ENCODE data around the gene DHX35.
A peak's percentile ranks its signal among the peaks of the same experiment; 100 is the strongest.

DNA sequence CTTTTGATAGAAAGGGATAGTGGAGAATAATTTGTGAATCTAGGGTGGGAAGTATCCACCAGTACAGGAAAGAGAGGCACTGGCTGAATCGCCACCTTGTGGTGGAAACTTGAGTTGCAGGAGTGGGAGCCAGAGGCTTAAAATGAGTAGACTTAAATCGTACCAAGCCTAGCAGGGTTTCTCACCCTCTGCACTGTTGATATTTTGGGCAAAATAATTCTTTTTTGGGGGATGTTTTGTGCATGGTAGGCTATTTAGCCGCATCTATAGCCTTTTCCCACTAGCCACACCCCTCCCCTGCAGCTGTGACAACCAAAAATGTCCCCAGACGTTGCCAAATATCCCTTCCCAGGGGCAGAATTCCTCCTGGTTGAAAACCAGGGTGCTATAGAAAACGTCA lies 119.1 kb downstream of the DHX35 start:
- TF ChIP-seq KDM2A (CRISPR knock-in tag; IDR thresholded peaks at IDR 0.05; ENCODE audit: borderline replicate concordance, low read depth) (peak; percentile 43; the same call in 1 of the 2 replicates), ZNF543 (CRISPR knock-in tag; IDR thresholded peaks at IDR 0.05) (no peak), CBX5 (CRISPR knock-in tag; IDR thresholded peaks at IDR 0.05; ENCODE audit: borderline replicate concordance) (no peak), HDAC2 (CRISPR knock-in tag; IDR thresholded peaks at IDR 0.05) (no peak), POLR2A (IDR thresholded peaks at IDR 0.05; ENCODE audit: insufficient read depth in 1 of 2, low read depth in 2 of 2, low read length in 2 of 2) (no peak), ZNF512 (CRISPR knock-in tag; IDR thresholded peaks at IDR 0.05) (no peak), EP300 (IDR thresholded peaks at IDR 0.05; ENCODE audit: low read depth in 2 of 2, low read length in 2 of 2) (no peak), EP300 (CRISPR knock-in tag; IDR thresholded peaks at IDR 0.05; ENCODE audit: borderline replicate concordance) (no peak)
- TF ChIP-seq, protein P1, sequence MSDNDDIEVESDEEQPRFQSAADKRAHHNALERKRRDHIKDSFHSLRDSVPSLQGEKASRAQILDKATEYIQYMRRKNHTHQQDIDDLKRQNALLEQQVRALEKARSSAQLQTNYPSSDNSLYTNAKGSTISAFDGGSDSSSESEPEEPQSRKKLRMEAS (IDR thresholded peaks at IDR 0.05), result no peak

Data from HepG2 (cell line).